Lower leg skin (tissue), 3 donors: Measurements from ENCODE around the gene ZSCAN16.

ENCODE experiments used
- CTCF ChIP-seq, 3 donors: fragments of 450-650 bp; IDR thresholded peaks; one replicate each; pipeline ENCODE4 v1.5.1; 2016; ENCODE audit warnings: antibody characterized with exemption in 3 of 3, mild to moderate bottlenecking in 3 of 3, moderate library complexity in 2 of 3
- POLR2A ChIP-seq, 2 donors: fragments of 450-650 bp; IDR thresholded peaks; one replicate each; pipeline ENCODE4 v1.6.1; 2016 to 2017; ENCODE audit warnings: antibody characterized with exemption in 2 of 2, mild to moderate bottlenecking in 1 of 2, moderate library complexity in 1 of 2

- TF ChIP-seq CTCF (IDR thresholded peaks at IDR 0.05) (peak in 1 of 3 donors; percentile 53), POLR2A (IDR thresholded peaks at IDR 0.05) (no peak)
Observed at GRCh38 chr6:28104392-28105244, 19.8 kb upstream of the ZSCAN16 start.
